GM12878 (cell line): ENCODE results near the gene RABGEF1. TPM values are rescaled to one million over a fixed set of nuclear protein-coding genes. Genes with fewer than 3 reads are reported as not detected.

Source experiments
- ATAC-seq: fragments of 200-7000 bp; cut with Tn5 transposase; 3 replicates; pipeline ENCODE4 v1.9.1; 2020; ENCODE audit warnings: mild to moderate bottlenecking, moderate library complexity
- BruUV-seq: library from RNA; stranded (reverse); fragments of 400-500 nt; replicated peaks from 2 replicates; lab custom pipeline; 2021; lab: Mats Ljungman, UMichigan
- CTCF ChIA-PET: fragments of 300-600 bp; sonication (Branson Sonifier 250); formaldehyde crosslinking; extraction: SDS; loops from one replicate; lab custom pipeline; 2021; ENCODE audit warnings: inconsistent platforms; lab: Yijun Ruan, JAX
- POLR2A ChIA-PET: fragments of 350-600 bp; formaldehyde crosslinking; extraction: SDS; loops from one replicate; lab custom pipeline; 2021; ENCODE audit warnings: inconsistent platforms; lab: Charles Lee
- RAD21 ChIA-PET: fragments of 300-600 bp; sonication (Branson Sonifier 250); formaldehyde crosslinking; loops from one replicate; lab custom pipeline; 2023; ENCODE audit warnings: antibody characterized with exemption; ENCODE audit not compliant: unreplicated experiment; lab: Charles Lee
- SMC1A ChIA-PET: fragments of 300-600 bp; sonication (Branson Sonifier 250); formaldehyde crosslinking; loops from one replicate; lab custom pipeline; 2023; ENCODE audit not compliant: unreplicated experiment, uncharacterized antibody; lab: Charles Lee
- DNase-seq: peaks from one replicate; pipeline ENCODE4 v3.0.0-alpha.2; 2011; ENCODE audit warnings: low read depth, low spot score
- FAIRE-seq: peaks from 3 replicates; lab custom pipeline; 2011; peaks lifted over from hg19 to GRCh38; lab: Jason Lieb, UNC
- H2AFZ ChIP-seq: 2 replicates; pipeline ENCODE4 v1.6.0; 2011; ENCODE audit warnings: low read depth, low read length, control low read depth; ENCODE audit not compliant: control insufficient read depth
- H3K27ac ChIP-seq: 2 replicates; pipeline ENCODE4 v1.5.1; 2011; ENCODE audit warnings: control low read depth; ENCODE audit not compliant: control insufficient read depth, insufficient read depth
- H3K27me3 ChIP-seq, 2 experiments: replicated peaks in 1 of 2; 2 replicates each; pipeline versions ENCODE4 v1.6.0 to v1.6.1; 2011; ENCODE audit warnings: low read length in 1 of 2; ENCODE audit not compliant: control insufficient read depth in 2 of 2, insufficient read depth in 2 of 2
- H3K36me3 ChIP-seq, 2 experiments: 2 replicates each; pipeline ENCODE4 v1.5.1; 2011; ENCODE audit warnings: low read length in 1 of 2; ENCODE audit not compliant: control insufficient read depth in 2 of 2, insufficient read depth in 2 of 2
- H3K4me1 ChIP-seq: 2 replicates; pipeline ENCODE4 v1.6.1; 2011; ENCODE audit warnings: mild to moderate bottlenecking, low read length, moderate library complexity, mixed read lengths; ENCODE audit not compliant: control insufficient read depth, insufficient read depth
- H3K4me2 ChIP-seq: 2 replicates; pipeline ENCODE4 v1.6.0; 2011; ENCODE audit warnings: control low read depth; ENCODE audit not compliant: control insufficient read depth, insufficient read depth
- H3K4me3 ChIP-seq: fragments of 200-600 bp; sonication (generic); 2 replicates; pipeline ENCODE4 v1.5.1; 2016
- H3K79me2 ChIP-seq: 2 replicates; pipeline ENCODE4 v1.6.0; 2011; ENCODE audit warnings: low read length; ENCODE audit not compliant: control insufficient read depth, insufficient read depth
- H3K9ac ChIP-seq: 2 replicates; pipeline ENCODE4 v1.8.0; 2011; ENCODE audit warnings: low read length, control low read depth, mixed read lengths; ENCODE audit not compliant: control insufficient read depth, insufficient read depth
- H3K9me3 ChIP-seq: replicated peaks from 3 replicates; pipeline ENCODE4 v1.5.1; 2011; ENCODE audit warnings: mild to moderate bottlenecking, low read length; ENCODE audit not compliant: control insufficient read depth, insufficient read depth
- H4K20me1 ChIP-seq: 2 replicates; pipeline ENCODE4 v1.6.0; 2011; ENCODE audit not compliant: control insufficient read depth, insufficient read depth
- CUX1 ChIP-seq: IDR thresholded peaks from 2 replicates; pipeline ENCODE4 v1.6.1; 2012; ENCODE audit warnings: improper control_type of control experiment, low read depth, low read length; ENCODE audit not compliant: insufficient replicate concordance
- GATAD2B ChIP-seq: fragments of 450-650 bp; conservative IDR thresholded peaks from 2 replicates; pipeline ENCODE4 v1.6.1; 2017; ENCODE audit warnings: low read depth, mild to moderate bottlenecking, moderate library complexity
- HSF1 ChIP-seq: fragments of 150-350 bp; IDR thresholded peaks from 2 replicates; pipeline ENCODE4 v1.6.1; 2014; ENCODE audit warnings: mild to moderate bottlenecking, low read depth, low read length
- IRF3 ChIP-seq: fragments of 450-650 bp; IDR thresholded peaks from 2 replicates; pipeline ENCODE4 v1.6.1; 2014; ENCODE audit warnings: mild to moderate bottlenecking
- KDM1A ChIP-seq: fragments of 200-600 bp; sonication (generic); IDR thresholded peaks from 2 replicates; pipeline ENCODE4 v1.6.1; 2016; ENCODE audit warnings: borderline replicate concordance
- MTA3 ChIP-seq: IDR thresholded peaks from 2 replicates; pipeline ENCODE4 v1.6.1; 2012; ENCODE audit warnings: low read length, inconsistent platforms, borderline replicate concordance
- NR2C2 ChIP-seq: IDR thresholded peaks from 2 replicates; pipeline ENCODE4 v1.6.1; 2011; ENCODE audit warnings: borderline replicate concordance, low read depth; ENCODE audit not compliant: control insufficient read depth, insufficient read length
- RCOR1 ChIP-seq: conservative IDR thresholded peaks from 2 replicates; pipeline ENCODE4 v1.6.1; 2012; ENCODE audit warnings: low read depth, low read length, improper control_type of control experiment
- RUNX3 ChIP-seq: IDR thresholded peaks from 2 replicates; pipeline ENCODE4 v1.6.1; 2012; ENCODE audit warnings: low read length, inconsistent platforms
- SREBF1 ChIP-seq: IDR thresholded peaks from 2 replicates; pipeline ENCODE4 v1.6.1; 2012; ENCODE audit warnings: mild to moderate bottlenecking, low read length
- SRF ChIP-seq, 2 experiments: IDR thresholded peaks; 2 replicates each; pipeline ENCODE4 v1.6.1; 2011; ENCODE audit warnings: low read depth in 2 of 2, low read length in 2 of 2, mild to moderate bottlenecking in 1 of 2, moderate library complexity in 1 of 2
- TCF12 ChIP-seq: IDR thresholded peaks from 2 replicates; pipeline ENCODE4 v1.6.1; 2011; ENCODE audit warnings: low read depth, mild to moderate bottlenecking, low read length
- ZBTB40 ChIP-seq: fragments of 450-650 bp; IDR thresholded peaks from 2 replicates; pipeline ENCODE4 v1.6.1; 2016; ENCODE audit warnings: mild to moderate bottlenecking, moderate library complexity, borderline replicate concordance
- WGBS: methylation state at CpG from one replicate; pipeline ENCODE4 v1.1.6; 2016; ENCODE audit warnings: low lambda C conversion rate; ENCODE audit not compliant: insufficient replicate concordance, insufficient coverage; ENCODE audit errors: missing lambda C conversion rate; 5-methylcytosine and 5-hydroxymethylcytosine counted together
- in situ Hi-C: fragments of 300-500 bp; cut with MboI; formaldehyde crosslinking; loops from 9 replicates; pipeline ENCODE4 v1.14.3; 2018; ENCODE audit warnings: mixed read lengths
- intact Hi-C: fragments of 100-400 bp; cut with micrococcal nuclease; formaldehyde crosslinking; loops from one replicate; pipeline ENCODE4 v1.14.2; 2022; ENCODE audit not compliant: unreplicated experiment
- polyA plus RNA-seq, 11 experiments: library from polyadenylated mRNA; depleted of rRNA in 4 of 11; unstranded in 6 of 11; stranded (reverse) in 5 of 11; fragments of >200 nt; fragmentation: Nextera tagmentation in 4 of 11; fragmentation: Illumina TruSeq in 1 of 11; extraction: Ambion mirVana in 4 of 11; extraction: Trizol in 1 of 11; gene quantifications; 1 replicate in 1 of 11; 2 replicates in 10 of 11; pipeline versions ENCODE4 v1.2.1 to v1.2.3, GENCODE V29; 2011 to 2016; ENCODE audit warnings: inconsistent platforms in 2 of 11, missing spikeins in 2 of 11, low read depth in 1 of 11
- total RNA-seq, 4 experiments: library from RNA; depleted of rRNA in 3 of 4; stranded (reverse); fragments of >200 nt in 3 of 4; fragmentation: Illumina TruSeq in 1 of 4; extraction: Trizol in 1 of 4; gene quantifications; 2 replicates each; pipeline versions ENCODE4 v1.2.1 to v1.2.3, GENCODE V29; 2013 to 2021

RABGEF1 gene
- total and polyA plus RNA-seq, 10 of the 15 experiments (the other 5 are each of a cell fraction or from before 2014, with no cell fraction given): 10.2 to 36.4 (median 26.1) TPM

- RAD21 ChIA-PET: no interaction called here
- intact Hi-C loops (no loop called here), in situ Hi-C loops (no loop called here)
- H3K9me3 ChIP-seq: no peaks in the 10 kb centered on the region
- H3K9ac ChIP-seq: no peak overlapping the region
- POLR2A ChIA-PET: no interaction called here
- TF ChIP-seq RUNX3: no peak
- TF ChIP-seq TCF12: no peak
- no peak for TF ChIP-seq HSF1
- TF ChIP-seq SREBF1: no peak
- TF ChIP-seq NR2C2: no peak
- no peak for TF ChIP-seq SRF (IDR thresholded peaks at IDR 0.05; ENCODE audit: low read depth in 2 of 2, low read length in 2 of 2)
- TF ChIP-seq KDM1A: no peak
- TF ChIP-seq ZBTB40: no peak
- no peak for TF ChIP-seq CUX1
- TF ChIP-seq MTA3: no peak
- TF ChIP-seq GATAD2B: no peak
- no peak for TF ChIP-seq RCOR1
- TF ChIP-seq IRF3: no peak
- H3K27me3 ChIP-seq: no peaks in the 10 kb centered on the region
- DNase-seq (no peak), ATAC-seq (no peak), FAIRE-seq (no peak)
- CTCF ChIA-PET: no interaction called here
- no peaks in the 10 kb centered on the region for H4K20me1 ChIP-seq
- BruUV-seq: no TSS peak
- WGBS: 93% methylated on average over 6 of the region's 6 CpGs
- no peak overlapping the region for H2AFZ ChIP-seq
- SMC1A ChIA-PET: interaction anchor here (1.1 kb wide), 1 partner anchor 24 kb away, joined by 3 read pairs; no protein-coding TSS in a partner anchor
- H3K4me2 ChIP-seq: no peak overlapping the region
- H3K36me3 ChIP-seq: peaks cover 5 to 18% of the 10 kb centered on the region in 2 experiments; a peak in 3 of 4 replicates
- no peaks in the 10 kb centered on the region for H3K79me2 ChIP-seq
- no peaks in the 10 kb centered on the region for H3K4me1 ChIP-seq
- H3K27ac ChIP-seq: no peak overlapping the region
- H3K4me3 ChIP-seq: no peak overlapping the region
Measured at GRCh38 chr7:66790196-66790595, 49.7 kb downstream of the RABGEF1 start.
